ENCODE results near the gene ACO2. TPM values are rescaled to one million over a fixed set of nuclear protein-coding genes. Genes with fewer than 3 reads are reported as not detected.

The ACO2 gene
- total and polyA plus RNA-seq, 2 of the 4 experiments (the other 2 are of a cell fraction): 71.3 to 72.9 TPM

GRCh38 chr22:41429232-41429950 is 39.5 kb upstream of the ACO2 start:
- Histone ChIP-seq H3K27ac (ENCODE audit: insufficient read depth, low read length) (no peak overlapping the region), H2AK5ac (ENCODE audit: low read depth, low read length) (no peak overlapping the region), H3K56ac (ENCODE audit: extremely low read depth, insufficient read depth, low read length) (no peak overlapping the region), H3K4me1 (ENCODE audit: control insufficient read depth, insufficient read depth, low read length) (no peaks in the 10 kb centered on the region), H3K36me3 (ENCODE audit: control insufficient read depth, insufficient read depth, low read length) (peaks cover 26% of the 10 kb centered on the region), H4K5ac (ENCODE audit: low read depth, low read length) (no peak overlapping the region), H2AK9ac (replicated peaks; ENCODE audit: low read depth, low read length, poor library complexity) (peak overlapping the region; percentile 9), H2BK120ac (ENCODE audit: low read depth, low read length) (no peak overlapping the region), H4K8ac (ENCODE audit: low read depth in 2 of 2, low read length in 2 of 2) (no peak overlapping the region), H3K18ac (ENCODE audit: low read depth, low read length) (no peak overlapping the region), H3K4me2 (ENCODE audit: low read depth, low read length) (no peak overlapping the region), H2AFZ (replicated peaks; ENCODE audit: low read length, poor library complexity) (peak overlapping the region; percentile 5), H4K91ac (ENCODE audit: insufficient read depth, low read depth, low read length) (no peak overlapping the region), H3K27me3 (ENCODE audit: control insufficient read depth, insufficient read depth, low read length) (no peaks in the 10 kb centered on the region), H3K9me1 (ENCODE audit: insufficient read depth, low read length) (peaks cover 11% of the 10 kb centered on the region), H3K9ac (ENCODE audit: low read depth, low read length) (no peak overlapping the region), H3K4me3 (ENCODE audit: insufficient read depth, low read depth, low read length) (no peak overlapping the region), H2BK5ac (ENCODE audit: low read depth, low read length, poor library complexity, severe bottlenecking) (no peak overlapping the region), H4K20me1 (ENCODE audit: insufficient read depth, low read length) (peaks cover 35% of the 10 kb centered on the region), H3K9me3 (ENCODE audit: control insufficient read depth, insufficient read depth, low read length) (no peaks in the 10 kb centered on the region), H3K14ac (replicated peaks; ENCODE audit: low read depth, low read length) (no peak overlapping the region), H2BK15ac (ENCODE audit: low read depth, low read length) (no peak overlapping the region), H2BK20ac (ENCODE audit: low read depth, low read length) (no peak overlapping the region), H3K79me1 (ENCODE audit: low read depth in 1 of 2, low read length in 2 of 2) (peaks cover 9 to 34% of the 10 kb centered on the region in 2 experiments), H3K23ac (ENCODE audit: low read depth, low read length) (no peak overlapping the region), H3K4ac (ENCODE audit: low read depth, low read length) (no peak overlapping the region)
- no peak for TF ChIP-seq RAD21 (IDR thresholded peaks at IDR 0.05; ENCODE audit: low read length)
- no peak for TF ChIP-seq BHLHE40 (IDR thresholded peaks at IDR 0.05; ENCODE audit: low read depth, low read length)
- no peak for TF ChIP-seq CEBPB (IDR thresholded peaks at IDR 0.05; ENCODE audit: low read depth, low read length)
- TF ChIP-seq CTCF (conservative IDR thresholded peaks at IDR 0.05; ENCODE audit: low read depth, low read length): no peak
- TF ChIP-seq, protein P1, sequence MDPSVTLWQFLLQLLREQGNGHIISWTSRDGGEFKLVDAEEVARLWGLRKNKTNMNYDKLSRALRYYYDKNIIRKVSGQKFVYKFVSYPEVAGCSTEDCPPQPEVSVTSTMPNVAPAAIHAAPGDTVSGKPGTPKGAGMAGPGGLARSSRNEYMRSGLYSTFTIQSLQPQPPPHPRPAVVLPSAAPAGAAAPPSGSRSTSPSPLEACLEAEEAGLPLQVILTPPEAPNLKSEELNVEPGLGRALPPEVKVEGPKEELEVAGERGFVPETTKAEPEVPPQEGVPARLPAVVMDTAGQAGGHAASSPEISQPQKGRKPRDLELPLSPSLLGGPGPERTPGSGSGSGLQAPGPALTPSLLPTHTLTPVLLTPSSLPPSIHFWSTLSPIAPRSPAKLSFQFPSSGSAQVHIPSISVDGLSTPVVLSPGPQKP (IDR thresholded peaks at IDR 0.05; ENCODE audit: borderline replicate concordance, low read depth, low read length): no peak
- TF ChIP-seq NFE2L2 (IDR thresholded peaks at IDR 0.05; ENCODE audit: low read depth, low read length): no peak
- TF ChIP-seq MXI1 (IDR thresholded peaks at IDR 0.05; ENCODE audit: borderline replicate concordance, low read depth, low read length): no peak
- no peak for TF ChIP-seq CHD1 (IDR thresholded peaks at IDR 0.05; ENCODE audit: low read depth, low read length)
- ChIA-PET POLR2A (ENCODE audit: unreplicated experiment) (no interaction called here), CTCF (interaction anchor here (0.6 to 0.7 kb wide), 2 partner anchors 61 to 849 kb away, joined by 3 to 6 read pairs; no protein-coding TSS in a partner anchor)
- no peak for DNase-seq
- intact Hi-C loops (cut with micrococcal nuclease): no loop called here
- BruUV-seq (replicated peaks): no TSS peak
- no peak for ATAC-seq (ENCODE audit: low read depth)
- in situ Hi-C loops (cut with MboI; ENCODE audit: low sequenced_read_pairs): no loop called here
- dilution Hi-C loops (cut with HindIII; ENCODE audit: low sequenced_read_pairs, unreplicated experiment): no loop called here
- 83% methylated on average over 3 of the region's 13 CpGs; no CpG with 5 or more reads in 1 of the 2 experiments for WGBS, 2 experiments (ENCODE audit: extremely low coverage in 2 of 2, insufficient read length in 1 of 2)
